Measurements from ENCODE around the gene ST3GAL2. TPM values are rescaled to one million over a fixed set of nuclear protein-coding genes. Genes with fewer than 3 reads are reported as not detected.

ST3GAL2 gene
- total and polyA plus RNA-seq, 2 donors (not counting 3 experiments of a cell fraction or from before 2014, with no cell fraction given): 23.0 to 50.4 TPM

DNA sequence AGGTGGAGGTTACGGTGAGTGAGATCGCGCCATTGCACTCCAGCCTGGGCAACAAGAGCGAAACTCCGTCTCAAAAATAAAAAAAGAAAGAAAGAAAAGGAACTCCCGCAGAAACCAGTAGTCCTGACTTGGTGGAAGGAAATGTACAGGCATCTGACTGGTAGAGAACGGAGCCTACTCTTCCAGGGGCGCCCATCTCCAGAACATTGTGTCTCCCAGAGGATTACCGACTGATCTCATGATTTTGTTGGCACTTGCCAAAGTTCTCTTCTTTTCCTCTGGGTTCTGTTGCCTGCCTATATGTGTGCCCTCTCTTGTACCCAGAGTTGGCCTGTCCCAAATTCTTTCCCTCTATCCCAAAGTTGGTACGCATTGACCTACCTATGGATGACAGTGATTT is 68.0 kb downstream of the ST3GAL2 start:
- ChIA-PET POLR2A (no interaction called here), CTCF (interaction anchor here (1.6 kb wide), 1 partner anchor 90 kb away, joined by 5 read pairs; no protein-coding TSS in a partner anchor)
- no peak for DNase-seq (ENCODE audit: low read depth, low spot score)
- Histone ChIP-seq H2AFZ (ENCODE audit: low read depth, low read length) (no peak overlapping the region), H3K9ac (replicated peaks; ENCODE audit: extremely low read depth, insufficient read depth, low read length) (no peak overlapping the region), H3K4me2 (ENCODE audit: insufficient read depth, low read length) (no peak overlapping the region), H3K36me3 (ENCODE audit: control insufficient read depth in 2 of 2, extremely low read depth in 1 of 2, insufficient read depth in 2 of 2, low read length in 2 of 2) (peaks cover 6 to 15% of the 10 kb centered on the region in 2 experiments), H3K9me1 (replicated peaks; ENCODE audit: control insufficient read depth, extremely low read depth, insufficient read depth, low read length) (no peaks in the 10 kb centered on the region), H3K9me3 (replicated peaks; ENCODE audit: control insufficient read depth, insufficient read depth, low read length) (no peaks in the 10 kb centered on the region), H3K27me3 (ENCODE audit: control insufficient read depth in 2 of 2, insufficient read depth in 2 of 2, low read length in 2 of 2) (no peaks in the 10 kb centered on the region), H3K79me2 (ENCODE audit: control insufficient read depth, insufficient read depth, low read length) (no peaks in the 10 kb centered on the region), H4K20me1 (replicated peaks; ENCODE audit: control insufficient read depth, extremely low read depth, insufficient read depth, low read length) (no peaks in the 10 kb centered on the region), H3K4me1 (ENCODE audit: control insufficient read depth, extremely low read depth, insufficient read depth, low read length) (no peaks in the 10 kb centered on the region), H3K27ac (ENCODE audit: insufficient read depth, low read depth, low read length) (no peak overlapping the region), H3K4me3 (replicated peaks in 1 of 3; ENCODE audit: insufficient read depth in 1 of 3, low read depth in 1 of 3, low read length in 3 of 3) (no peak overlapping the region)
- TF ChIP-seq JUN (IDR thresholded peaks at IDR 0.05; ENCODE audit: borderline replicate concordance, insufficient read depth, insufficient read length, low read depth): no peak
- TF ChIP-seq, protein P1, sequence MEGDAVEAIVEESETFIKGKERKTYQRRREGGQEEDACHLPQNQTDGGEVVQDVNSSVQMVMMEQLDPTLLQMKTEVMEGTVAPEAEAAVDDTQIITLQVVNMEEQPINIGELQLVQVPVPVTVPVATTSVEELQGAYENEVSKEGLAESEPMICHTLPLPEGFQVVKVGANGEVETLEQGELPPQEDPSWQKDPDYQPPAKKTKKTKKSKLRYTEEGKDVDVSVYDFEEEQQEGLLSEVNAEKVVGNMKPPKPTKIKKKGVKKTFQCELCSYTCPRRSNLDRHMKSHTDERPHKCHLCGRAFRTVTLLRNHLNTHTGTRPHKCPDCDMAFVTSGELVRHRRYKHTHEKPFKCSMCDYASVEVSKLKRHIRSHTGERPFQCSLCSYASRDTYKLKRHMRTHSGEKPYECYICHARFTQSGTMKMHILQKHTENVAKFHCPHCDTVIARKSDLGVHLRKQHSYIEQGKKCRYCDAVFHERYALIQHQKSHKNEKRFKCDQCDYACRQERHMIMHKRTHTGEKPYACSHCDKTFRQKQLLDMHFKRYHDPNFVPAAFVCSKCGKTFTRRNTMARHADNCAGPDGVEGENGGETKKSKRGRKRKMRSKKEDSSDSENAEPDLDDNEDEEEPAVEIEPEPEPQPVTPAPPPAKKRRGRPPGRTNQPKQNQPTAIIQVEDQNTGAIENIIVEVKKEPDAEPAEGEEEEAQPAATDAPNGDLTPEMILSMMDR (IDR thresholded peaks at IDR 0.05; ENCODE audit: extremely low read depth in 1 of 2, insufficient read depth in 1 of 2, low read depth in 1 of 2, low read length in 2 of 2): no peak
- no peak for TF ChIP-seq FOS (IDR thresholded peaks at IDR 0.05; ENCODE audit: borderline replicate concordance, insufficient read depth, low read length)
- no peak for TF ChIP-seq POLR2AphosphoS5 (IDR thresholded peaks at IDR 0.05; ENCODE audit: insufficient read depth, low read depth, low read length)
- no peak for TF ChIP-seq GATA2 (IDR thresholded peaks at IDR 0.05; ENCODE audit: insufficient read depth, insufficient read length, low read depth, low read length)
- TF ChIP-seq EZH2 (IDR thresholded peaks at IDR 0.05; ENCODE audit: borderline replicate concordance, low read depth, low read length, severe bottlenecking): no peak
- no peak for TF ChIP-seq POLR2A (IDR thresholded peaks at IDR 0.05; ENCODE audit: low read depth, low read length)
- intact Hi-C loops (cut with micrococcal nuclease) (loop anchor here (1.0 kb wide), 1 partner anchor 282 kb away; no protein-coding TSS in a partner anchor), dilution Hi-C loops (cut with MboI; ENCODE audit: extremely low pct_ligation_motif_present, low sequenced_read_pairs) (no loop called here)
- BruUV-seq (replicated peaks): no TSS peak
- no peak for FAIRE-seq

Measured in endothelial cell of umbilical vein (primary cell).